IMR-90 (cell line): Measurements from ENCODE around the gene MARCHF6.

Experiments used
- BHLHE40 ChIP-seq: fragments of 150-350 bp; IDR thresholded peaks from 2 replicates; pipeline ENCODE4 v1.6.1; 2016; ENCODE audit warnings: mild to moderate bottlenecking, low read depth, low read length
- CTCF ChIP-seq: conservative IDR thresholded peaks from 2 replicates; pipeline ENCODE4 v1.5.1; 2012; ENCODE audit warnings: mild to moderate bottlenecking, low read depth, low read length, improper control_type of control experiment
- MAZ ChIP-seq: IDR thresholded peaks from 2 replicates; pipeline ENCODE4 v1.6.1; 2012; ENCODE audit warnings: low read depth, mild to moderate bottlenecking, low read length, improper control_type of control experiment, moderate library complexity, borderline replicate concordance
- MXI1 ChIP-seq: IDR thresholded peaks from 2 replicates; pipeline ENCODE4 v1.6.1; 2012; ENCODE audit warnings: low read depth, mild to moderate bottlenecking, low read length, moderate library complexity, borderline replicate concordance
- NFE2L2 ChIP-seq: fragments of 150-350 bp; IDR thresholded peaks from 2 replicates; pipeline ENCODE4 v1.6.1; 2016; ENCODE audit warnings: low read depth, mild to moderate bottlenecking, low read length
- POLR2A ChIP-seq: IDR thresholded peaks from 2 replicates; pipeline ENCODE4 v1.6.1; 2012; ENCODE audit warnings: mild to moderate bottlenecking, low read depth, low read length
- RAD21 ChIP-seq: IDR thresholded peaks from 2 replicates; pipeline ENCODE4 v1.6.1; 2012; ENCODE audit warnings: low read length, improper control_type of control experiment
- RCOR1 ChIP-seq: IDR thresholded peaks from 2 replicates; pipeline ENCODE4 v1.6.1; 2012; ENCODE audit warnings: mild to moderate bottlenecking, low read length, improper control_type of control experiment; ENCODE audit not compliant: insufficient replicate concordance
- RFX5 ChIP-seq: IDR thresholded peaks from 2 replicates; pipeline ENCODE4 v1.8.0; 2012; ENCODE audit warnings: low read depth, mild to moderate bottlenecking, low read length, moderate library complexity
- SMC3 ChIP-seq: fragments of 150-350 bp; IDR thresholded peaks from 2 replicates; pipeline ENCODE4 v1.6.1; 2016; ENCODE audit warnings: low read depth, mild to moderate bottlenecking, antibody characterized with exemption, low read length, moderate library complexity
- TF ChIP-seq, protein P1 (sequence below): fragments of 150-350 bp; IDR thresholded peaks from 2 replicates; pipeline ENCODE4 v1.6.1; 2016; ENCODE audit warnings: low read depth, mild to moderate bottlenecking, low read length, moderate library complexity, borderline replicate concordance

GRCh38 chr5:10393491-10393890, 40.0 kb downstream of the MARCHF6 start:
- TF ChIP-seq, protein P1, sequence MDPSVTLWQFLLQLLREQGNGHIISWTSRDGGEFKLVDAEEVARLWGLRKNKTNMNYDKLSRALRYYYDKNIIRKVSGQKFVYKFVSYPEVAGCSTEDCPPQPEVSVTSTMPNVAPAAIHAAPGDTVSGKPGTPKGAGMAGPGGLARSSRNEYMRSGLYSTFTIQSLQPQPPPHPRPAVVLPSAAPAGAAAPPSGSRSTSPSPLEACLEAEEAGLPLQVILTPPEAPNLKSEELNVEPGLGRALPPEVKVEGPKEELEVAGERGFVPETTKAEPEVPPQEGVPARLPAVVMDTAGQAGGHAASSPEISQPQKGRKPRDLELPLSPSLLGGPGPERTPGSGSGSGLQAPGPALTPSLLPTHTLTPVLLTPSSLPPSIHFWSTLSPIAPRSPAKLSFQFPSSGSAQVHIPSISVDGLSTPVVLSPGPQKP, result no peak
- no peak for TF ChIP-seq MXI1
- TF ChIP-seq CTCF, result no peak
- TF ChIP-seq POLR2A, result no peak
- TF ChIP-seq RCOR1, result no peak
- TF ChIP-seq BHLHE40, result no peak
- no peak for TF ChIP-seq RAD21
- no peak for TF ChIP-seq RFX5
- no peak for TF ChIP-seq SMC3
- TF ChIP-seq NFE2L2, result no peak
- no peak for TF ChIP-seq MAZ
